ENCODE data around the gene SLFN12.
"Not testable (repeated sequence)": the region's sequence is repeated elsewhere in the genome, so short reads cannot be mapped to it uniquely, and the experiment has no call there.

SLFN12 gene

DNA sequence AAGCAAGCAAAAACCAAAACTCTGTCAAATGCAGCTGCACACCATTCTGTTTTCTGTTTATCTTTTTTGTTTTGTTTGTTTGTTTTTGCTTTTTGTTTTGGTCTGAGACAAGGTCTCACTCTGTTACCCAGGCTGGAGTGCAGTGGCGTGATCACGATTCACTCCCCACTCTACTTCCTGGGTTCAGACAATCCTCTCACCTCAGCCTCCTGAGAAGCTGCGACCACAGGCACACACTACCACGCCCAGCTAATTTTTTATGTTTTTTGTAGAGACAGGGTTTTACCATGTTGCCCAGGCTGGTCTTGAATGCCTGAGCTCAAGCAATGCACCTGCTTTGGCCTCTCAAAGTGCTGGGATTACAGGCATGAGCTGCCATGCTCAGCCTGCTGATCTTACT is 35.5 kb upstream of the SLFN12 start:
- no peak overlapping the region for H3K27ac ChIP-seq
- no peaks in the 10 kb centered on the region for H3K36me3 ChIP-seq
- H3K27me3 ChIP-seq (ENCODE audit: insufficient read depth, low read depth, severe bottlenecking), result peaks cover 72% of the 10 kb centered on the region
- DNase-seq, result no peak
- H3K4me3 ChIP-seq (ENCODE audit: low read depth, low read length), result no peak overlapping the region
- TF ChIP-seq, protein P1, sequence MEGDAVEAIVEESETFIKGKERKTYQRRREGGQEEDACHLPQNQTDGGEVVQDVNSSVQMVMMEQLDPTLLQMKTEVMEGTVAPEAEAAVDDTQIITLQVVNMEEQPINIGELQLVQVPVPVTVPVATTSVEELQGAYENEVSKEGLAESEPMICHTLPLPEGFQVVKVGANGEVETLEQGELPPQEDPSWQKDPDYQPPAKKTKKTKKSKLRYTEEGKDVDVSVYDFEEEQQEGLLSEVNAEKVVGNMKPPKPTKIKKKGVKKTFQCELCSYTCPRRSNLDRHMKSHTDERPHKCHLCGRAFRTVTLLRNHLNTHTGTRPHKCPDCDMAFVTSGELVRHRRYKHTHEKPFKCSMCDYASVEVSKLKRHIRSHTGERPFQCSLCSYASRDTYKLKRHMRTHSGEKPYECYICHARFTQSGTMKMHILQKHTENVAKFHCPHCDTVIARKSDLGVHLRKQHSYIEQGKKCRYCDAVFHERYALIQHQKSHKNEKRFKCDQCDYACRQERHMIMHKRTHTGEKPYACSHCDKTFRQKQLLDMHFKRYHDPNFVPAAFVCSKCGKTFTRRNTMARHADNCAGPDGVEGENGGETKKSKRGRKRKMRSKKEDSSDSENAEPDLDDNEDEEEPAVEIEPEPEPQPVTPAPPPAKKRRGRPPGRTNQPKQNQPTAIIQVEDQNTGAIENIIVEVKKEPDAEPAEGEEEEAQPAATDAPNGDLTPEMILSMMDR (IDR thresholded peaks at IDR 0.05; ENCODE audit: low read depth, low read length), result no peak
- H3K9me3 ChIP-seq (ENCODE audit: severe bottlenecking), result no peaks in the 10 kb centered on the region

DNA sequence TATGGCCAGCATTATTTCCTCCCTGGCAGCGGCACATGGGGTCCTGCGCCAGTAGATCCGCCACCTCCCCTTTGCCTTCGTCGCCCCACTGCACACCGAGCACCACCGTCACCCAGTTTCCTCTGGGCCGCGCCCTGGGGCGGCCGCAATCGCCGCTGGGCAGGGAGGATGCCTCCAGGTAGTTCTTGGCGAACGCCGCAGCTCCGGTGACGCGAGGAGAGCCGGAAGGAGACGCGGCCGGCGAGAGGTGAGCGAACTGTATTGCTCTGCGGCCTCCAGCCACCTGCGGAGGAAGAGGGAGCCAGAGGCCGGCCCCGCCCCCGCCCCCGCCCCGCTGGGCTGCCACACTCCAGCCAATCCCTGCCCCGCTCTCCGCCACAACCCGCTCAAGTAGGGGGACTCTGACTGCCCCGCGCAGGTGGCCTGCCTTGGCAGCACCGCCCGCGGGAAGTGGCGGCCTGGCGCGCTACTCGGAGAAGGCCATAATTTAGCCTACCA is 28.1 kb upstream of the SLFN12 start:
- Histone ChIP-seq H3K4me3 (ENCODE audit: low read depth, low read length) (no peak overlapping the region), H3K9me3 (ENCODE audit: severe bottlenecking) (no peaks in the 10 kb centered on the region), H3K36me3 (no peaks in the 10 kb centered on the region), H3K27me3 (ENCODE audit: insufficient read depth, low read depth, severe bottlenecking) (peaks cover 87% of the 10 kb centered on the region), H3K27ac (no peak overlapping the region)
- peak; percentile 24 for DNase-seq
- TF ChIP-seq, protein P1 (IDR thresholded peaks at IDR 0.05; ENCODE audit: low read depth, low read length), result no peak

DNA sequence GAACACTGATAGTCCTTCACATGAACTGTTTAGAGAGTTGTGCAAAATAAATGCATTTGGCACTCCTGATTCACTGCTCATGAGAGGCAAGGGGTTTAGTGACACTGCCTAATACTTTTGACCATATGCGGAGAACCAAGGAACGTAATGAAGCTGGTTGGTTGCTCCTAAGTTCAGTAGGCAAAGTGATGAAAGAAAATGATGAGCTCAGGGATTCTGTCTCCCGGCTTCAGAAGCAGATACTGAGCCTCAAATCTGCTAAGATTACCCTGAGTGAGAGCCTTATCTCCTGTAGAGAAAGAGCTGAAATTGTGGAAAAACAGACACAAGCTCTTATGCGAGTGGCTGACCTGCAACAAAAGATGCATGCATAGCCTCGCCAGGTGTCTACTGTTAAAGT is 21.7 kb upstream of the SLFN12 start:
- not testable (repeated sequence) for H3K9me3 ChIP-seq (ENCODE audit: severe bottlenecking); H3K27ac ChIP-seq; H3K36me3 ChIP-seq; DNase-seq; H3K4me3 ChIP-seq (ENCODE audit: low read depth, low read length)
- H3K27me3 ChIP-seq (ENCODE audit: insufficient read depth, low read depth, severe bottlenecking), result peaks cover 56% of the 10 kb centered on the region

DNA sequence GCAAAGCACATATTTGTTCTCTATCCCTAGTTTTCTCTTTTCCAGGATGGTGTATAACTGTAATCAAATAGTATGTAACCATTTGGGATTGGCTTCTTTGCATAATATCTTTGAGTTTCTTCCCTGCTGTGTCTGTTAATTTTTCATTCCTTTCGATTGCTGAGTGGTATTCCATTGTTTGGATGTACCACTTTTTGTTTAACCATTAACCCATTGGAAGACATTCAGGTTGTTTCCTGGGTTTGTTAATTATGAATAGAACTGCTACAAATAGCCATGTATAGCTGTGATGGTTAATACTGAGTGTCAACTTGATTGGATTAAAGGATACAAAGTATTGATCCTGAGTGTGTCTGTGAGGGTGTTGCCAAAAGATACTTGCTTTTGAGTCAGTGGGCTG is 20.9 kb upstream of the SLFN12 start:
- TF ChIP-seq, protein P1 (IDR thresholded peaks at IDR 0.05; ENCODE audit: low read depth, low read length), result no peak
- no peak for DNase-seq
- H3K4me3 ChIP-seq (ENCODE audit: low read depth, low read length), result no peak overlapping the region
- peaks cover 13% of the 10 kb centered on the region for H3K9me3 ChIP-seq (ENCODE audit: severe bottlenecking)
- no peak overlapping the region for H3K27ac ChIP-seq
- H3K36me3 ChIP-seq, result no peaks in the 10 kb centered on the region
- H3K27me3 ChIP-seq (ENCODE audit: insufficient read depth, low read depth, severe bottlenecking), result peaks cover 57% of the 10 kb centered on the region

DNA sequence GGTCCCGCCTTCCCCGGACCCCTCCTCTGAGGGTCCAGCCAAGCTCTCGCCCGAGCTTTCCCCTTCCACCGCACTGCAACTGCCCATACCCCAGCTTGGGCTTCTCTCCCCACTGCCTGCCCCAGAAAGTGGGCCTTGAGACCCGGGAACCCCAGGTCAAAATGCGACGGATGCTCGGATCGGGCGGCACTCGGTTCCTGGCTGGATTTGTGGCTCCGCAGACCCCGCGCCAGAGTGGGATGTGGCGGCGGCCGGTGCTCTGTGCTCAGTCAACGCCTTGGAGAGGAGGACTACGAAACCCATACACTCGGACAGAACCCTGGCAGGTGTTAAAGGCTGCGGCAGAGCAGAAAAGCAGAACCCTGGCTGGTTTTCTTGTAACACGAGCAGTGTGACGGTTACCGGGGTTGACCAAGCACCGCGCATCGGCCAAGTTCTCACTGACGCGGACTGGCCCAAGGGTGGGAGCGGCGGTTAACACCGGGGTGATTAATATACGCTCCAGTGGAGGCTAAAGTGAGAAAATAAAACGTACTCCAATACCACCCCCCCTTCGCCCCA is 17.2 kb upstream of the SLFN12 start:
- no peaks in the 10 kb centered on the region for H3K36me3 ChIP-seq
- H3K27me3 ChIP-seq (ENCODE audit: insufficient read depth, low read depth, severe bottlenecking), result peaks cover 70% of the 10 kb centered on the region
- H3K9me3 ChIP-seq (ENCODE audit: severe bottlenecking), result peaks cover 13% of the 10 kb centered on the region
- H3K27ac ChIP-seq, result no peak overlapping the region
- no peak for DNase-seq
- TF ChIP-seq, protein P1 (IDR thresholded peaks at IDR 0.05; ENCODE audit: low read depth, low read length), result no peak
- no peak overlapping the region for H3K4me3 ChIP-seq (ENCODE audit: low read depth, low read length)

DNA sequence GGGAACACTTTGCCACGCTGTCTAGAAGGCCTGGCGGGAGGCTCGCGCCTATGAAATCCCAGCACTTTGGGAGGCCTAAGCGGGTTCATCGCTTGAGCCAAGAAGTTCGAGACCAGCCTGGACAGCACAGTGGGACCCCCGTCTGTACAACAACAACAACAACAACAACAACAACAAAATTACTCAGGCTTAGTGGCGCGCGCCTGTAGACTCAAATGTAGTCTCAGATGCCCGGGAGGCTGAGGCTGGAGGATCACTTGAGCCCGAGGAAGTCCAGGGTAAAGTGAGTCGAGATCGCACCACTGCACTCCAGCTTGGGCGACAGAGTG is 16.6 kb upstream of the SLFN12 start:
- Histone ChIP-seq H3K36me3 (no peaks in the 10 kb centered on the region), H3K9me3 (ENCODE audit: severe bottlenecking) (peaks cover 13% of the 10 kb centered on the region), H3K4me3 (ENCODE audit: low read depth, low read length) (no peak overlapping the region), H3K27me3 (ENCODE audit: insufficient read depth, low read depth, severe bottlenecking) (peaks cover 76% of the 10 kb centered on the region), H3K27ac (no peak overlapping the region)
- no peak for DNase-seq
- TF ChIP-seq, protein P1 (IDR thresholded peaks at IDR 0.05; ENCODE audit: low read depth, low read length), result no peak
